ENCODE results near the gene PHF1.

DNA sequence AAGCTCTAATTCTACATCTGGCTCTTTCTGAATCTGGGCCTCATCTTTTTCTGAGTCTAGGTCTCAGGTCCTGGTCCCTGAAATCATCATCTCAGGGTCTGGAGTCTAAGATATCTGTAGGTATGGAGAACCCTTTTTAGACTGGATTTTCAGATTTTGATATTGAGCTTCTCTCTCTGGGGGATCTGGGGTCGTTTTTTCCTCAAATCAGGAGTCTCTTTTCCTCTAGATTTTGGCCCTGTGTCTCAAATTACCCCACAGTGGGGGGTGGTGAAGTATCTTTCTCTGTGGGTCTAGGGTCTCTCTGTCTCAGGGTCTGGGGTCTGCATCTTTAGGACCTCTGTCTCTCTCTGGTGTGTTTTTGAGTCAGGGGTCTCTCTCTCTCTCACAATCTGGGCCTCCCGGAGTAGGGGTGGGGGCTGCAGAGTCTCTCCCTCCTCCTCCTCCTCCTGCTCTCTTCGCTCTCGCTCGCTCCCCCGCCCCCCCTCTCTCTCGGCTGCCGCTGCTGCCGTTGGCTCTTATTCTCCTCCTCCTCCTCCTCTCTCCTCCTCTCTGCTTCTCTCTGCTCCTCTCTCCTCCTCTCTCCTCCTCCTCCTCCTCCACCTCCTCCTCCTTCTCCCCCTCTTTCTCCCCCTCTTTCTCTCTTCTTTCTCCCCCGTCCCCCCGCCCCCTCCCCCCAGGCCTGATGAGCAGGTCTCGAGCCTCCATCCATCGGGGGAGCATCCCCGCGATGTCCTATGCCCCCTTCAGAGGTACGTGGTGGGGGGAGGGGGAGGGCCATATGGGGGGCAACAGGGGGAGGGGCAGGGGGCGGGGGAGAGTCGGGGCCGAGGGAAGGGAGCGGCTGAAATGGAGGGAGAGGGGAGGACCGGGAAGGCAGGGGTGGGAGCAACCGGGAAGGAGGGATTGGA, 9.0 kb downstream of the PHF1 start, which contains the start of gene SYNGAP1:
- TF ChIP-seq POLR2A (IDR thresholded peaks at IDR 0.05): no peak
- TF ChIP-seq, protein P1, sequence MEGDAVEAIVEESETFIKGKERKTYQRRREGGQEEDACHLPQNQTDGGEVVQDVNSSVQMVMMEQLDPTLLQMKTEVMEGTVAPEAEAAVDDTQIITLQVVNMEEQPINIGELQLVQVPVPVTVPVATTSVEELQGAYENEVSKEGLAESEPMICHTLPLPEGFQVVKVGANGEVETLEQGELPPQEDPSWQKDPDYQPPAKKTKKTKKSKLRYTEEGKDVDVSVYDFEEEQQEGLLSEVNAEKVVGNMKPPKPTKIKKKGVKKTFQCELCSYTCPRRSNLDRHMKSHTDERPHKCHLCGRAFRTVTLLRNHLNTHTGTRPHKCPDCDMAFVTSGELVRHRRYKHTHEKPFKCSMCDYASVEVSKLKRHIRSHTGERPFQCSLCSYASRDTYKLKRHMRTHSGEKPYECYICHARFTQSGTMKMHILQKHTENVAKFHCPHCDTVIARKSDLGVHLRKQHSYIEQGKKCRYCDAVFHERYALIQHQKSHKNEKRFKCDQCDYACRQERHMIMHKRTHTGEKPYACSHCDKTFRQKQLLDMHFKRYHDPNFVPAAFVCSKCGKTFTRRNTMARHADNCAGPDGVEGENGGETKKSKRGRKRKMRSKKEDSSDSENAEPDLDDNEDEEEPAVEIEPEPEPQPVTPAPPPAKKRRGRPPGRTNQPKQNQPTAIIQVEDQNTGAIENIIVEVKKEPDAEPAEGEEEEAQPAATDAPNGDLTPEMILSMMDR (IDR thresholded peaks at IDR 0.05): no peak
- no peak for TF ChIP-seq POLR2AphosphoS5 (IDR thresholded peaks at IDR 0.05)

All from prostate gland (tissue), 2 donors.